SK-N-MC (cell line): ENCODE data around the gene FAR2.

Experiments
- EZH2 ChIP-seq: fragments of 200-600 bp; sonication (generic); IDR thresholded peaks from one replicate; pipeline ENCODE4 v1.6.1; 2017; ENCODE audit warnings: antibody characterized with exemption
- FOXP2 ChIP-seq: optimal IDR thresholded peaks from 2 replicates; pipeline ENCODE3; 2011; ENCODE audit warnings: mild to moderate bottlenecking, moderate library complexity; ENCODE audit not compliant: insufficient read depth; ENCODE audit errors: extremely low read length, control extremely low read depth
- POLR2AphosphoS5 ChIP-seq: IDR thresholded peaks from 2 replicates; pipeline ENCODE4 v1.6.1; 2012; ENCODE audit warnings: mild to moderate bottlenecking, low read depth, low read length, borderline replicate concordance

GRCh38 chr12:29157486-29157946 lies 8.4 kb downstream of the FAR2 start:
- TF ChIP-seq POLR2AphosphoS5 (no peak), EZH2 (no peak), FOXP2 (no peak)
